ENCODE results near the gene ZNF597. TPM values are rescaled to one million over a fixed set of nuclear protein-coding genes. Genes with fewer than 3 reads are reported as not detected.

Gene ZNF597
- total RNA-seq, 4 donors from 2014 or later = 1.1 to 3.3 (median 1.8) TPM

DNA sequence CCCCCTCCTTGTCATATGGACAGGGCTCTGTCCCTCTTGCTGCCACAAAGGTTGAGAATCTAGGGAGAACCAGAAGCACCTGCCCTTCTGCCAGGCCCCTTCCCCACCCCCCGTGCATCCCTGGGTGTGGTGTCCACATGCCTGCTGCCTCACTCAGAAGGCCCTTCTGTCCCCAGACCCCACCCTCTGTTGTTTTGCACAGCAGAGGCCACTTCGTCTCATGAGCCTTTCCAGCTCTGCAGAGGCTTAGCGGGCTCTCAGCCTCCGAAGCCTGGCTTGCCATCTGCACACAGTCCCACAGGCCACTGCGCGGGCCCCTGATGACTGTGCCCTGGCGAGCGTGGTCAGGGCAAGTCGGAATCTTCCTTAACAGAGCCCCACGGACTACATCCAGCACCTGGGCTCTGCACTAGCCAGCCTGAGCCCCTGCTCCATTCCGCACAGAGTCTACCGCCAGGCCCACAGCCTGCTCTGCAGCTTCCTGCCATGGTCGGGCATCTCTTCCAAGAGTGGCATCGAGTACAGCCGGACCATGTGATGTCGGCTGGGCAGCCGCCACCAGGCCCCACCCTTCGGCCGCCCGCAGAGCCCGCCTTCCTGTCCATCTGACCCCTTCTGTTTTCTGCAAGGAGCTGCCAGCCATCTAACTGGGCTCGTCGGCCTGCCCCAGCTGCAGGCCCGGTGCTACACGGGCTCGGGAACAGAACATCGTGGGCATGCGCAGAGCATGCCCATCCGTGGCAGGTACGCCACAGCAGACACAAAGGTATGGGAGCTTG is 41.2 kb upstream of the ZNF597 start:
- no peak overlapping the region for H3K4me3 ChIP-seq

DNA sequence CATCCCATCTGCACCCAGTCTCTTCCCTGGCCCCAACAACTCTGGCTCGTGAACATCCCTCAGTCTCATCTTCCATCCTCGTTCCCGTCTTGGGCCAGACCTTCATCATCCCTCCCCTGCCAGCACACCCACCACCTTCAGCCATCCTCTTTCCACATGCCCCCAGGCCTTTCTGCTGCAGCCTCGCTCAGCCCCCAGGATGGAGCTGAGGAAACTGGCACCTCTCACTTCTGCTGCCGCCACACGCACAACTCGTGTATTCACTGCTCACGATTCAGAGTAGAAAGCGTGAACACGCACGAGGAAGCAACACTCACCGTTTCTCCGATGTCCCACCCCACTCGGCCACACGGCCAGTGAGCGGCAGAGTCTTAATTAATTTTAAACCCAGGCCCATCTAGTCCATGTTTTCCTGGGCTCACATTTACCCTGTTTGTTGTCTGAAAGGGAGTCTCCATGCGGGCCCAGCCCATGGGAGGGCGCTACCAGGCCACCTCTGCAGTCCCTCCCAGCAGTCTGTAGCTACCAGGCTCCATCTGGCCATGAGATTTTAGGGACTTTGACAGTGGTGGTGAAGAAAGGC is 39.4 kb upstream of the ZNF597 start:
- H3K4me1 ChIP-seq = no peaks in the 10 kb centered on the region
- H3K4me3 ChIP-seq = no peak overlapping the region
- DNase-seq = no peak
- no peak overlapping the region for H3K27ac ChIP-seq
- TF ChIP-seq POLR2A (IDR thresholded peaks at IDR 0.05) = no peak
- TF ChIP-seq, protein P1, sequence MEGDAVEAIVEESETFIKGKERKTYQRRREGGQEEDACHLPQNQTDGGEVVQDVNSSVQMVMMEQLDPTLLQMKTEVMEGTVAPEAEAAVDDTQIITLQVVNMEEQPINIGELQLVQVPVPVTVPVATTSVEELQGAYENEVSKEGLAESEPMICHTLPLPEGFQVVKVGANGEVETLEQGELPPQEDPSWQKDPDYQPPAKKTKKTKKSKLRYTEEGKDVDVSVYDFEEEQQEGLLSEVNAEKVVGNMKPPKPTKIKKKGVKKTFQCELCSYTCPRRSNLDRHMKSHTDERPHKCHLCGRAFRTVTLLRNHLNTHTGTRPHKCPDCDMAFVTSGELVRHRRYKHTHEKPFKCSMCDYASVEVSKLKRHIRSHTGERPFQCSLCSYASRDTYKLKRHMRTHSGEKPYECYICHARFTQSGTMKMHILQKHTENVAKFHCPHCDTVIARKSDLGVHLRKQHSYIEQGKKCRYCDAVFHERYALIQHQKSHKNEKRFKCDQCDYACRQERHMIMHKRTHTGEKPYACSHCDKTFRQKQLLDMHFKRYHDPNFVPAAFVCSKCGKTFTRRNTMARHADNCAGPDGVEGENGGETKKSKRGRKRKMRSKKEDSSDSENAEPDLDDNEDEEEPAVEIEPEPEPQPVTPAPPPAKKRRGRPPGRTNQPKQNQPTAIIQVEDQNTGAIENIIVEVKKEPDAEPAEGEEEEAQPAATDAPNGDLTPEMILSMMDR (IDR thresholded peaks at IDR 0.05) = no peak
- no peaks in the 10 kb centered on the region for H3K9me3 ChIP-seq
- peaks cover 0 to 87% (median 0%) of the 10 kb centered on the region in 3 donors for H3K36me3 ChIP-seq
- H3K27me3 ChIP-seq = no peaks in the 10 kb centered on the region

More for the DNA sequence above, 41.2 kb upstream of the ZNF597 start:
- no peak for TF ChIP-seq POLR2A (IDR thresholded peaks at IDR 0.05)
- TF ChIP-seq, protein P1 (IDR thresholded peaks at IDR 0.05) = no peak
- Histone ChIP-seq H3K27me3 (no peaks in the 10 kb centered on the region), H3K36me3 (peaks cover 0 to 72% (median 0%) of the 10 kb centered on the region in 3 donors), H3K9me3 (no peaks in the 10 kb centered on the region), H3K4me1 (no peaks in the 10 kb centered on the region), H3K27ac (no peak overlapping the region)
- no peak for DNase-seq

DNA sequence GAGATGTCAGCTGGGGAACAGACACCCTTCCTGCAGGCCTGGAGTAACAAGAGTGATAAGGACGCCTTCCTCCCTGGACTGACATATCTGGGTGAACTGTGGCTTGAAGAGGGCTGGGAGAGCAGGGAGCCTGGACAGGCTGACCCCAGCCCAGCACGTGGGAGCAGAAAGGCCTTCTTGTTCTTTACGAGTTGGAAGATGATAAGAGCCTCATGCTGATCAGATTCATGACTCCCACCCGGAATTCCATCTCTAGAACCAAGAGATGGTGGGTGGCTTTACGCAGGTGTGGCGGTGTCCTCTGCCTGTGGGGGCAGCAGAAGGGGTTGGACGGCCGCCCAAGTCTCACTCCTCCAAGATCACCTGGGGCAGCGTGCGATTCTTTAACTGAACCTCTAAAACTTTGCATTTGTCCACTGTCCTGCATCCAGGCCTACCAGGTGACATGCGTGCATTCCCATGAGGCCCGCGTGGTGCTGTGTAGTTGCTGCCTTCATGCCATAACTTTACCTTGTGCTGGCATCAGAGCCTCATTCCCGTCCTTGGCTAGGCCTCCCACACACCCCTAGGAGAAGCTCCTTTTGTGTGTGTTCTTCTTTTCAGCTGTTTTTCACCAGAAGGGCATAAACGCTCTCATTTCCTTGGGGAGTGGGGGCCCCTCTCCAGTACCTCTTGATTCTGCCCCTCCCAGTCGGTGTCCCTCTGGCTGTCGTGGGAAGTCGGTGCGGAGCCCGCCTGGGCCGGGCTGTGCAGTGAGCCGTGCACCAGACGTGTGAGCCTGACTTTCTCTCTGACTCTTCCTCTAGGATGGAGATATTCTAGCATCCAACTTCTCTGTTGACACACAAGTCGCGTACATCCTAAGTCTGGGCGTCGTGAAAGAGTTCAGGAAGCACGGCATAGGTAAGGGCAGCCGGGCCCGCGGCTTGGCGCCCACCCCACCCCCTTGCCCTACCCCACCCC is 38.7 kb upstream of the ZNF597 start:
- TF ChIP-seq POLR2A (IDR thresholded peaks at IDR 0.05) = no peak
- TF ChIP-seq, protein P1 (IDR thresholded peaks at IDR 0.05) = no peak
- Histone ChIP-seq H3K27me3 (no peaks in the 10 kb centered on the region), H3K36me3 (peaks cover 0 to 95% (median 0%) of the 10 kb centered on the region in 3 donors), H3K27ac (no peak overlapping the region), H3K4me3 (no peak overlapping the region), H3K4me1 (no peaks in the 10 kb centered on the region), H3K9me3 (no peaks in the 10 kb centered on the region)
- DNase-seq = no peak

DNA sequence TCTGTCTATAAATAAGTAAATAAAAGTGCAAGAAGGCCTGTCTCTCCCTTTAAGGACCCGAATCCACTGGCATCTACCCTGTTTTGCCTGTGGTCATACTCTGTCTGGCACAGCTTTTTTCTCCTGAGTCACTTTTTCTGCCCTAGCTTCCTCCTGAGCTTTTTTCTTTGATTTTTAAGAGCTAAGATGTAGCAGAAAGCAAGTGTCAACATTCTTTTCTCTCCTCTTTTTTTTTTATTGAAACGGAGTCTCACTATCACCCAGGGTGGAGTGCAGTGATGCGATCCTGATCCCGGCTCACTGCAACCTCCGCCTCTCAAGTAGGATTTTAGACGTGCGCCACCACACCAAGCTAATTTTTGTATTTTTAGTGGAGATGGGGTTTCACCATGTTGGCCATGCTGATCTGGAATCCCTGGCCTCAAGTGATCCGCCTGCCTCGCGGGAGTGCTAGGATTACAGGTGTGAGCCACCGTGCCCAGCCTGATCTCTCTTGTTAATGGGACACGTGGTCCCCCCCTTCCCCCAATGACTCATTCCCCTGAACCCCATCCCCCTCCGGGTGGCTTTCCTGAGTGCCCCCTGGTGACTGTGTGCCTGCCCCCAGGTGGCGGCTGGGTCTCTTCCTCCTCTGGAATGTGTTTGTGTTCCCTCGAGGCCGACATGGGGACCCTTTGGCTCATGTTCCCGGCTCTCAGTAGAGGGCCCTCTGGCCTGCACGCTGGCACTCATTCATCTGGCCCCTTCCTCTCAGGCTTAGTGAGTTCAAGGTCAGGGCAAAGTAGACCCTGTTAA is 37.8 kb upstream of the ZNF597 start:
- H3K36me3 ChIP-seq = peaks cover 0 to 88% (median 0%) of the 10 kb centered on the region in 3 donors

More for the DNA sequence above, 37.8 kb upstream of the ZNF597 start:
- no peaks in the 10 kb centered on the region for H3K27me3 ChIP-seq
- H3K9me3 ChIP-seq = no peaks in the 10 kb centered on the region
- DNase-seq = no peak
- H3K4me1 ChIP-seq = no peaks in the 10 kb centered on the region
- no peak overlapping the region for H3K4me3 ChIP-seq
- no peak overlapping the region for H3K27ac ChIP-seq
- TF ChIP-seq, protein P1 (IDR thresholded peaks at IDR 0.05) = no peak
- no peak for TF ChIP-seq POLR2A (IDR thresholded peaks at IDR 0.05)

All from Peyer's patch (tissue), 4 donors.